PC-3 (cell line): Measurements from ENCODE around the gene JAML. TPM values are rescaled to one million over a fixed set of nuclear protein-coding genes. Genes with fewer than 3 reads are reported as not detected.

Experiments used
- ATAC-seq: fragments of 200-7000 bp; cut with Tn5 transposase; 2 replicates; pipeline ENCODE4 v1.9.1; 2020; ENCODE audit warnings: mild to moderate bottlenecking, moderate library complexity
- BruUV-seq: library from RNA; stranded (reverse); fragments of 400-500 nt; replicated peaks from 2 replicates; lab custom pipeline; 2021; lab: Mats Ljungman, UMichigan
- CTCF ChIA-PET: fragments of 300-600 bp; sonication (Branson Sonifier 250); formaldehyde crosslinking; loops from one replicate; lab custom pipeline; 2022; ENCODE audit warnings: antibody characterized with exemption; lab: Charles Lee
- POLR2A ChIA-PET: fragments of 300-600 bp; sonication (Branson Sonifier 250); formaldehyde crosslinking; loops from one replicate; lab custom pipeline; 2022; ENCODE audit warnings: antibody characterized with exemption; ENCODE audit not compliant: unreplicated experiment; lab: Charles Lee
- DNase-seq: peaks from one replicate; pipeline ENCODE4 v3.0.0-alpha.2; 2015
- H2AFZ ChIP-seq: fragments of 300-600 bp; sonication (generic); 2 replicates; pipeline ENCODE4 v1.6.0; 2016; ENCODE audit warnings: antibody characterized with exemption, low read length
- H3F3A ChIP-seq: fragments of 300-600 bp; sonication (generic); one replicate; pipeline ENCODE4 v1.6.0; 2017; ENCODE audit warnings: antibody characterized with exemption, low read length, control low read depth, mild to moderate bottlenecking; ENCODE audit not compliant: unreplicated experiment
- H3K27ac ChIP-seq: fragments of 300-600 bp; sonication (generic); 2 replicates; pipeline ENCODE4 v1.5.1; 2016; ENCODE audit warnings: mild to moderate bottlenecking, low read length
- H3K27me3 ChIP-seq: fragments of 300-600 bp; sonication (generic); 2 replicates; pipeline ENCODE4 v1.6.1; 2016; ENCODE audit warnings: low read length, mixed read lengths
- H3K36me3 ChIP-seq: fragments of 300-600 bp; sonication (generic); 2 replicates; pipeline ENCODE4 v1.6.1; 2016; ENCODE audit warnings: low read depth, mixed run types, low read length, mixed read lengths
- H3K4me1 ChIP-seq: fragments of 300-600 bp; sonication (generic); 2 replicates; pipeline ENCODE4 v1.5.1; 2016; ENCODE audit warnings: low read length; ENCODE audit not compliant: insufficient read depth
- H3K4me2 ChIP-seq: fragments of 300-600 bp; sonication (generic); 2 replicates; pipeline ENCODE4 v1.6.0; 2016; ENCODE audit warnings: low read length
- H3K4me3 ChIP-seq: fragments of 300-600 bp; sonication (generic); 2 replicates; pipeline ENCODE4 v1.5.1; 2016; ENCODE audit warnings: mild to moderate bottlenecking, low read length, mixed read lengths
- H3K79me2 ChIP-seq: fragments of 300-600 bp; sonication (generic); 2 replicates; pipeline ENCODE4 v1.6.1; 2017; ENCODE audit warnings: low read length, mixed read lengths
- H3K9ac ChIP-seq: fragments of 300-600 bp; sonication (generic); 2 replicates; pipeline ENCODE4 v1.6.0; 2016; ENCODE audit warnings: mild to moderate bottlenecking, low read length
- H3K9me2 ChIP-seq: fragments of 300-600 bp; sonication (generic); replicated peaks from 2 replicates; pipeline ENCODE4 v1.6.1; 2016; ENCODE audit warnings: mixed run types, low read length, mixed read lengths
- H3K9me3 ChIP-seq: fragments of 300-600 bp; sonication (generic); 2 replicates; pipeline ENCODE4 v1.6.1; 2016; ENCODE audit warnings: low read length, mixed read lengths
- H4K20me1 ChIP-seq: fragments of 300-600 bp; sonication (generic); 2 replicates; pipeline ENCODE4 v1.6.1; 2016; ENCODE audit warnings: low read length, mixed read lengths
- CTCF ChIP-seq: fragments of 300-600 bp; sonication (generic); conservative IDR thresholded peaks from 2 replicates; pipeline ENCODE4 v1.5.1; 2017; ENCODE audit warnings: antibody characterized with exemption, low read depth, mild to moderate bottlenecking, low read length
- EZH2 ChIP-seq: fragments of 300-600 bp; sonication (generic); IDR thresholded peaks from one replicate; pipeline ENCODE4 v1.6.1; 2017; ENCODE audit warnings: antibody characterized with exemption, mild to moderate bottlenecking, low read length; ENCODE audit not compliant: unreplicated experiment
- EZH2phosphoT487 ChIP-seq: fragments of 300-600 bp; sonication (generic); IDR thresholded peaks from 2 replicates; pipeline ENCODE4 v1.6.1; 2018; ENCODE audit warnings: mild to moderate bottlenecking, antibody characterized with exemption, low read length, borderline replicate concordance
- intact Hi-C: fragments of 100-400 bp; cut with micrococcal nuclease; formaldehyde crosslinking; loops from 2 replicates; pipeline ENCODE4 v1.9.0; 2023
- total RNA-seq: library from RNA; depleted of rRNA; stranded (reverse); fragments of >200 nt; gene quantifications from 2 replicates; pipeline ENCODE4 v1.2.3, GENCODE V29; 2014

JAML gene
- total RNA-seq, 1 experiment from 2014 or later, result not detected

DNA sequence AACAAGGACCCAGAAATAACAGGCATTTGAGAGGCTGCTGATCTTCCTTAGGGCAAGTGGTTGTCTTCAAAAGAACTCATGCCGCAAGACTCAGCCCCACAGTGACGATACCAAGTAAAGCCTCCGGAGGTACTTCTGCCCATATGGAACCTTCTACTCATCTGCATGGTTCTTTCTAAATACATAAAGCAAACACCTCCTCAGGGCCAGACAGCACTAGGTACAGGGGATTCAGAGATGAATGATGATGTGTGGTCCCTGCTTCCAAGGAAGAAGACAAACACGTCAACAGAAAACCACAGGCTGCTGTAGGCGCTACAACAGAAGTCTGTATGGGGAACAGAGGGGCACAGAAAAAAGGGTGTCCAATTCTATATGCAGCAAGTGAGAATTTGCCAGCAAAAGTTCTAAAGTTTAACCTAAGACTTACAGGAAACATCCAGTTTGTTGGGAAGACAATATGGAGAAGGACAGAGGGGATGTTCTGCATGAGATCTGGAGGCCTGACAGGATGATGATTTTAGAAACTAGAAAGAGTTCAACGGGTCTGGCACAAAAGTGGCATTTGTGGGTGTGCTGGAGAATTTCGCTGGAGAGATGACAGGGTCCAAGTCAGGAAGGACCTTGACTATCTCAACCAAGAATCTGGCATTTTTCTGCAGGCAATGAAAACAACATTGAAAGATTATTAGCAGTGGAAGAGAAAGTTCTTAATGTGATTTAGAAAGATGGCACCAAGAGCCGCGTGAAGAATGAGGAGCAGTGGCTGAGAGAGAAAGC is 23.7 kb downstream of the JAML start:
- DNase-seq (no peak), ATAC-seq (no peak)
- Histone ChIP-seq H2AFZ (no peak overlapping the region), H3K36me3 (no peaks in the 10 kb centered on the region), H4K20me1 (no peaks in the 10 kb centered on the region), H3K4me2 (no peak overlapping the region), H3F3A (no peaks in the 10 kb centered on the region), H3K9me3 (no peaks in the 10 kb centered on the region), H3K4me3 (no peak overlapping the region), H3K4me1 (peaks cover 5% of the 10 kb centered on the region; the same call in 1 of the 2 replicates), H3K27me3 (peaks cover 7% of the 10 kb centered on the region; the same call in 1 of the 2 replicates), H3K9ac (no peak overlapping the region), H3K79me2 (no peaks in the 10 kb centered on the region), H3K9me2 (no peaks in the 10 kb centered on the region), H3K27ac (no peak overlapping the region)
- ChIA-PET CTCF (no interaction called here), POLR2A (no interaction called here)
- intact Hi-C loops, result no loop called here
- no TSS peak for BruUV-seq
- no peak for TF ChIP-seq CTCF
- TF ChIP-seq EZH2, result no peak
- no peak for TF ChIP-seq EZH2phosphoT487

GRCh38 chr11:118200497-118200896 is 24.3 kb downstream of the JAML start:
- Histone ChIP-seq H3K9ac (no peak overlapping the region), H3K9me3 (no peaks in the 10 kb centered on the region), H3K79me2 (no peaks in the 10 kb centered on the region), H3K4me3 (no peak overlapping the region), H3K36me3 (no peaks in the 10 kb centered on the region), H3K4me2 (no peak overlapping the region), H3K9me2 (no peaks in the 10 kb centered on the region), H3F3A (no peaks in the 10 kb centered on the region), H4K20me1 (no peaks in the 10 kb centered on the region), H3K4me1 (peaks cover 8% of the 10 kb centered on the region), H3K27me3 (0 out of 2 replicates have a peak, but pooled peaks cover under 1% of the 10 kb centered on the region), H3K27ac (no peak overlapping the region), H2AFZ (no peak overlapping the region)
- BruUV-seq, result no TSS peak
- ChIA-PET POLR2A (no interaction called here), CTCF (no interaction called here)
- DNase-seq (no peak), ATAC-seq (no peak)
- TF ChIP-seq EZH2phosphoT487 (no peak), EZH2 (no peak), CTCF (no peak)
- intact Hi-C loops, result no loop called here

DNA sequence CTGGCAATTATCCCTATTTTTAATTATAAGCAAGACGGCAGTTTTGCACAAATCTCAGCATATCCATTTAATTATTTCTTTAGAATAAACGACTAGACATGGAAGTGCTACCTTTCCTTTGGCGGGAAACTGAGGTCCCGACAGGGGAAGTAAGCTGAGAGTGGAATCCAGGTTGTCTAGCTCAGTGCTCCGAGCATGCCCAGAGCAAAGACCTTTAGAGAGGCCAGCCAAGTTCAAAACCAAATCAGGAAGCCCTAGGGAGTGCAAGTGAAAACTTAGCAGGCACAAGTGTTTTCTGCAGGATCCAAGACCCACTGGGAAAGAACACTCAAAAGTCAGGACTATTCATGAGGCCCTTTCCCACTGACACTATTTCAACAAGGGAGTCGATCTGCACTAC is 25.7 kb downstream of the JAML start:
- H3K36me3 ChIP-seq, result no peaks in the 10 kb centered on the region
- H3K4me3 ChIP-seq, result no peak overlapping the region
- H3K79me2 ChIP-seq, result no peaks in the 10 kb centered on the region
- DNase-seq (no peak), ATAC-seq (no peak)
- no peak overlapping the region for H3K4me2 ChIP-seq
- ChIA-PET CTCF (interaction anchor here (0.6 to 1.5 kb wide), 26 partner anchors 18 to 1898 kb away, joined by 3 to 33 read pairs (median 5); partner anchors contain the start of gene MPZL2), POLR2A (no interaction called here)
- H3F3A ChIP-seq, result peaks cover 4% of the 10 kb centered on the region
- no peaks in the 10 kb centered on the region for H3K27me3 ChIP-seq
- BruUV-seq, result no TSS peak
- intact Hi-C loops, result loop anchor here (2.0 kb wide), 2 partner anchors 48 to 154 kb away; no protein-coding TSS in a partner anchor
- peaks cover 19% of the 10 kb centered on the region for H3K4me1 ChIP-seq
- no peaks in the 10 kb centered on the region for H4K20me1 ChIP-seq
- TF ChIP-seq CTCF, result no peak
- no peak for TF ChIP-seq EZH2phosphoT487
- TF ChIP-seq EZH2, result no peak
- no peak overlapping the region for H2AFZ ChIP-seq
- H3K9me3 ChIP-seq, result no peaks in the 10 kb centered on the region
- H3K9ac ChIP-seq, result no peak overlapping the region
- H3K27ac ChIP-seq, result no peak overlapping the region
- H3K9me2 ChIP-seq, result no peaks in the 10 kb centered on the region
